GM19452 (cell line): ENCODE measurements around the gene WDR1.

Experiments
- ATAC-seq: cut with Tn5 transposase; IDR thresholded peaks from one replicate; pipeline ENCODE4 v1.9.1; 2021; ENCODE audit not compliant: unreplicated experiment

The WDR1 gene

DNA sequence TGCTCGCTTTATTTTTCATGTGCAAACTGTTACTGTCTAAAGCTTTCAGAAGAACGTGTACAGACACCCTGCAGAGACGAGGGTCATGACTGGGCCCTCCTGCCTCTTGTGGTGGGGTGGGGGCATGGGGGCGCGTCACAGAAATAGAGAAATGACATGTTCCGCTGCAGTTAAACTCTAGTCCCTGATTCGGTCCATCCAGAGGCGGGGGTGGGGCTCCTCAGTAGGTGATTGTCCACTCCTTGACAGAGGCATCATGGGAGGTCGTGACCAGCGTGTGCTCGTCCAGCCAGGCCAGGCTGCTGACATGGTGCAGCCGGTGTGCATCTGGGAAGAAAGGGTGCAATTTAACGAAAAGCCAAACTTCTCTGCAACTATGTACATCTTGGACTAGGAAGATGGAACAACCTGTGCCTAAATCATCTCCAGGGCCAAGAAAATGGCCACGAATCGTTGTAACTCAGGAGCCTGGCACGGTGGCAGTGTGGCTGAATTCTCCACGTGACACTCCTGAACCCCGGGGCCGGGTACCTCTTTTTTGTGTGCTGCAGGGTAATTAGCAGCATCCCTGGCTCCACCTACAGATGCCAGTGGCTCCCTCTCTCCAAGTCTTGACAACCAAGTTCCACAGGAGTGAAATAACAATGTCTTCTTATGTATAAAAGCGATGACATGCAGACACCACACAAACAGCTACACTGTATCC is 41.3 kb downstream of the WDR1 start:
- no peak for ATAC-seq

DNA sequence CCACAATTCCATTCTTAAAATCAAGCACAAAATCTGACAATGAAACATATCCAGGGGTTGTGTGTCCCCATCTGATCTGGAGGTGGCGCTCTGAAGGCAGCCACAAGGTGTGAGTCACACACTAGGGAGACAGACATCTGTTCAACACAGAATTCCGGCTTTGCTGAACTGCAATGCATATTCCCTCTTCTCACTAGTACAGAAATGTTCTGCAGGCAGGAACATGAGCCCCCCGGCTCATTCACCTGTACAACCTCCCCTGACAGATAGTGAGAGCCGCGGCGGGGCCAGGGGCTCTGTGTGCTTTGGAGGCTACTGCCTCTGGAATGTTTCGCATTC is 41.9 kb downstream of the WDR1 start:
- no peak for ATAC-seq

DNA sequence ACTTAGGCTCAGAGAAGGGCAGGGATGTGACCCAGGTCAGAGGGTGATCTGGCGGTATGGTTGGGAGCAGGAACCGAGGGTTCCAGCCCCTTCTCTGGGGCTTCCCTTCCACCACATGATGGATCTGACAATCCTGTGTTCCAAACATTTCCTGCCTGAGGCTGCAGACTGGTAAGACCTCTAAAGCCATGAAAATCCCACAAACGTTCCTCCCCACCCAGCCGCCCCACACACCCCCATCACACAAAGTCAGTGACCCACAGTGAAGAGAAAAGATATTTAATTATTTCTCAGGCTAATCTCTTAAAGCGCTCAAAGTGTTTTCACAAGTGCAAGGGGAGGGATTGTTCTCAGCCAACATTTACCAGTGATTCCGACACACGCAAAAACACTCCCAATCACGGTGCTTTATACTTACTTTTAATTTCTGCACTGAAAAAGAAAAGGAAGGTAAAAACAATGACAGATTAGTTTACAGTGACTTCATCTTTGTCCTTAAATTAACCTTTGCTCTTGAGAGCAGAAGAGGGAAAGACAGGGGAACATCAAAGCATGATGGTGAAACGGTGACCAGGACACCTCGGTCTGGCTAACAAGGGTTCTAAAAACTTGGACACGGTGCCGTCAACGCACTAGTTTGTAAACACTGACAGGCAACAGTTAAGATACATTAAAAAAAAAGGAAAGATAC is 42.4 kb downstream of the WDR1 start:
- ATAC-seq: no peak

DNA sequence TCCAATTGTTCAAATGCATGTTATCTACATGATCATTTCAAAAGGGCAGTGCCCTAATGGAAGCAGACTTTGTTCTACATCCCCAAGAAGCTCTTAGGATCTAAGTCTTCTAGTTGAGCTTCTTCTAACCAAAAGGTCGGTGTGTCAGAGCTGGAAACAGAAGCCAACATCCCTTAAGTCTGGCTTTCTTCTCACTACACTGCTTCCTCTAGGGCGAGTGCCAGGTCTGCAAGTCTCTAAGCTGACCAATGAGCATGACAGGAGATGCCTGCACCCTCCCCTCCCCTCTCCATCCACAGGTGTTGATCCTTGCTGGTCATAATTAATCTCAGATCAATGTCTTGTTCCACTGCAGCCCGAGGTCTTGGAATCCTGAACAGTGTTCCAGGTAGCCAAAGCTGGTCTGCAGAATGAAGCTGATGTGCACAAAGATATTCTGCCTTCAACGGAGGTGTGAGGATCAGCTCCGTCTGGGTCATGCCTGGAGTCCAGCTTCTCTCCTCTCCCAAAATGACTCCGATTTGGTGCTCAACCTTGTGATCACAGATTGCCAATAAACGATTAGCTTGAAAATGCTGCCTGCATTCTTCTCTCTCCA is 44.1 kb downstream of the WDR1 start:
- no peak for ATAC-seq

DNA sequence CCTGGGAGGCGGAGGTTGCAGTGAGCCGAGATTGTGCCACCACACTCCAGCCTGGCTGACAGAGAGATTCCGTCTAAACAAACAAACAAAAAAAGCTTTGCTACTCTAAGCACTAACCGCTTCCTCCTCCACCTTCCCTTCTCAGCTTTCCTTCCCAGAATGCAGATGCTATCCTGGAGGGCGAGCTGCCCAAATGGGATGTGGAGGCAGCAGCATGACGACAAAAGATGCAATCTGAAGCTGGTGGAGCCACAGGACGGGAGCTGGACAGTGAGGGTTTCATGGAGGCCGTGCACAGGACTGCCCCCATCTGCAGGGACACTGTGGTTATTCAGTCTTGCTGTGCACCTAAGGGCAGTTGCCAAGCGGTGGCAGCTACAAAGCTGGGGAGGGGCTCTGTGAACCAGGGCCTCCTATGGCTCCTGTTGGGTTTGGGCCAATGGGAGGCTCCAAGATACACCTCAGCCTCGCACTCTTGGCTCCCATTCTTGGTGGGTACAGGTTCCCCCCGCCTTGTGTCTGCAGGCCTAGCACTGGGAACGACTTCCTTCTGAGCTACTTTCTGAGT is 47.4 kb downstream of the WDR1 start:
- ATAC-seq: no peak

DNA sequence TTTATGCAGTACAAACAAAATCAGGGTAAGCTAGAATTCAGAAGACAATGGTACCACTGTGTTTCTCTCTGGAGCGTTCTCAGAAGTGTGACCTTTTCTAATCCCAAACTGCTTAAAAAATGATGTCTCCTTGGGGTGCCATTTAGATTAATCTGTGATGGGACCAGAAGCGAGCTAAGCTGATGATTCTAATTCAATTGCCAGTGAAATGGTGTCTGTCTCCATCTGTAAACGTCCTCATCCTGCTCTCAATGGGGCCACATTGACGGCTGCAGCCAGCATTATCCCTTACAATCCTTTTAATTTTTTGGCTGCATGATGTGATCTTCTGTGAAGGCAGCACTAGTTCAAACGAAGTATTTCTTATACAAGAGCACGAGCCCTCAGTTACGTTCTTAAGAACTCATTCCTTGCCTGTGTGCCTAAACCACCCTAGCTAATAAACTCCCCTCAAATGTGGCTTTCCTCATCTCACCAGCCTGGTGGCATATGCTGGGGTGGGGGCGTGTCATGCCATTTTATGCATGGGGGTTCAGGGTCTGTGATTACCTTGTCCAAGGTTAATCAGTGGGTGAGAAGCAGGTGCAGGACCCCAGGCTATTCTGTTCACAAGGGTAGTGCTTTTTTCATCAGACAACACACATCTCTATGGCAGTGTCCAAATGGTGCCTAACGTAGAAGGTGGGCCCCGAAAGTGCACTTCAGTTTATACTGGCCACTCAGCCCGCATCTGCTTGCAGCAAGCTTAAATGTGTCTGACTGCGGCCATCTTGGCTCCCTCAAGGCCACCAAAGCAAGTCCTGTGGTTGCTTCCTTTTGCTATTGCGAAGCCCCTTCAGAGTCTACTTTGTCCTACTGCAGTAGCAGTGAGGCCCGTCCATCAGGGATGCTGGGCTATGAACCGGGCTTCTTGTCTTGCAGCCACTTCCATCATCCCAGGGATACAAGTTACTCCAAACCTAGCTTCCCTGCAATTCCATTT is 49.6 kb downstream of the WDR1 start:
- no peak for ATAC-seq

DNA sequence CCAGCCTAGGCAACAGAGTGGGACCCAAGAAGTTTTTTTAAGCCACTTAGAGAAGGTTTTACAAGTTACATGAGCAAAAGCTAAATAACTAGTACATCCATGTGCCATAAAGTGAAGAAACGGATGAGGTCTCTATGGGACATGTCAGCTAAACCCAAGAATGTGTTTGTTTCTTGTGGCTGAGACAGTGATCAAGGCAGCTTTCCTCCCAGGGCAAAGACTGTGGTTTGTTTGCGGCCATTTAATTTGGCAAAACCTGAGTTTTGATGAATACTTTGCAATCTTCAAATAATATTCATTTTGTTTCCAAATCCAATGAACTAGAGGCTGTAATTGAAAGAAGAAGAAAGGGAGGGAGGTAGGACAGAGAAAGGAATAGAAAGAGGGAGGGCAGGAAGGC is 50.4 kb downstream of the WDR1 start:
- no peak for ATAC-seq

DNA sequence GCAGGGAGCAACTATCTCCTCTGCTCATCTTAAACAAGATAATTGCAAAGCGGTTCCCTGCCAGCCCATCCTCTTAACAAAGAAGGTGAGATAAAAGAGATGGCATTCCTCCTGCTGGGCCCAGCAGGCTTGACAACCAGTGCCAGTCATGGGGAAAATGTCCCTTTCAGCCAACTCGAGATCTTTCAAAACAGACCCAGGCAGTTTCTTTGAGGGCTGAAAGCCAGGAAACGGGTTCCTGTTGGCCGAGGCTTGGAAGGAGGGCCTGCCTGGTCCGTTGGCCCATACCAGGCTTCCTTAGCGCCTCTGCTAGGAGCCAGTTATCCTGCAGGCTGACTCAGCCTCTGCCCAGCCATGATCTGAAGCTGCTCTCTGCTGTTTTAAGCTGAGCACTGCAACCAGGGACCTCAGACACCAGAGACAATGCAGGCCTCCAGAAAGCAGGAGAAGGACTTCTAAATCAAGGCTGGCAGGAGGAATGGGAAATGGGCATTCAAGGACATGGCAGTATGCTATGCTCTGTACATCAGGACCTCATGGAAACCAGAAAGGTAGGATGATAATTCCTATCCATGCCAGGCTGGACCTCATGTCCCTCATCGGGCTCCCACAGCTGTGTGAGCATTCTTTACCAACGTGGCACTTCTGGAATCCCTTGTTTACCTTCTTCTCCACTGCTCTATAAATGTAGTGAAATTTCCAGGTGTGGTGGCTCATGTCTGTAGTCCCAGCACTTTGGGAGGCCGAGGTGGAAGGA is 52.9 kb downstream of the WDR1 start:
- no peak for ATAC-seq

DNA sequence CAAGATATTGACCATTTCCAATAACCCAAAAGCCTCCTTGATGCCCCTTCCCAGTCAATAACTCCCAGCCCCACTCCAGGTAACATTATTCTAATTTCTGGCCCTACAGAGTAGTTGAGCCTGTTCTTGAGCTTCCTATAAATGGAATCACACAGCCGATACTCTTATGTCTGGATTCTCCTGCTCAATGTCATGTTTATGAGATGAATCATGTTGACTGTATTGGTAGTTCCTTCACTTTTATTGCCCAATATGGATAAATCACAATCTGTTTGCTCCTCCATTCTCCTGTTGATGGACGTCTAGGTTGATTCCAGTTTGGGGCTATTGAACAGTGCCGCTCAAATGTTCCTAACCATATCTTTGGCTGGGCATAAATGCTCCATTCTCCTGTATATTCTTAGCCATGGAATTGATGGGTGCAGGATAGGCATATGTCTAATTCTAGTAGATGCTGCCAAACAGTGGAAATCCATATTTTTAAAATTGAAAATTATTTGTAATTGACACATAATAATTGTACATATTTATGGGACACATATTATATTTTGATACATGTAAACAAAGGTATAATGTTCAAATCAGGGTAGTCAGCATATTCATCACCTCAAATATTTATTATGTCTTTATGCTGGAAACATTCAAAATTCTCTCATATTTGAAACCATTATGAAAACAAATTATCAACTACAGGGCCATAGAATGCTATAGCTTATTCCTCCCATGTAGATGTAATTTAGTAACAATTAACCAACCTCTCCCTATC is 54.8 kb downstream of the WDR1 start:
- ATAC-seq: no peak

DNA sequence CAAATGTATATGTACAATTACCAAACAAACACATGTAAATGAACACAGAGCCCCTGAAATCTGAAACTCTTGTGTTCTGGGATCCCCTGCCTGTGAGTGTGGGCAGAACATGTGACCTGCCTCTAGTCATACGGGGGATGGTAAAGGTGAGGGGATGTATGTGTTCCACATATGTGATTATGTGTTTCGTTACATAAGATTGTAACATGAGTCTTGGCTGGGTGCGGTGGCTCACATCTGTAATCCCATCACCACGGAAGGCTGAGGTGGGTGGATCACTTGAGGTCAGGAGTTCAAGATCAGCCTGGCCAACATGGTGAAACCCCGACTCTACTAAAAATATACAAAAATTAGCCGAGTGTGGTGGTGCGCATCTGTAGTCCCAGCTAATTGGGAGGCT is 58.2 kb downstream of the WDR1 start:
- no peak for ATAC-seq

DNA sequence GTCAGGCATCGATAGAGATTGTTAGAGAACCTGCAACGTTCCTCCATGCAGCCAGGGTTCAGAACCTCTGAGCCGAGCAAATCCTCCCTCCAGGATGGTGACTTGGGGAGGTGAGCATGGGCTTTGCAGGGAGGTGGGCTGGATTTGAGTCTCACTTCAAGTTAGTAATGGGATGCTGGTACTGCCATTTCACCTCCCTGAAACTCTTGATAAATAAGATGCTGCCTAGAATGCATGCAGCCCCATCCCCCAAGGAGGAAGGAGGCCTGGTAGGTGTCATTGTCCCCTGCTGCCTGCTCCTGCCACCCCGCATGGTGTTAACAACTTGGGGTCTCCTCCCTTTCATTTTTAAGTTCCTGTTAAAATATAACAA is 59.6 kb downstream of the WDR1 start:
- ATAC-seq: no peak

DNA sequence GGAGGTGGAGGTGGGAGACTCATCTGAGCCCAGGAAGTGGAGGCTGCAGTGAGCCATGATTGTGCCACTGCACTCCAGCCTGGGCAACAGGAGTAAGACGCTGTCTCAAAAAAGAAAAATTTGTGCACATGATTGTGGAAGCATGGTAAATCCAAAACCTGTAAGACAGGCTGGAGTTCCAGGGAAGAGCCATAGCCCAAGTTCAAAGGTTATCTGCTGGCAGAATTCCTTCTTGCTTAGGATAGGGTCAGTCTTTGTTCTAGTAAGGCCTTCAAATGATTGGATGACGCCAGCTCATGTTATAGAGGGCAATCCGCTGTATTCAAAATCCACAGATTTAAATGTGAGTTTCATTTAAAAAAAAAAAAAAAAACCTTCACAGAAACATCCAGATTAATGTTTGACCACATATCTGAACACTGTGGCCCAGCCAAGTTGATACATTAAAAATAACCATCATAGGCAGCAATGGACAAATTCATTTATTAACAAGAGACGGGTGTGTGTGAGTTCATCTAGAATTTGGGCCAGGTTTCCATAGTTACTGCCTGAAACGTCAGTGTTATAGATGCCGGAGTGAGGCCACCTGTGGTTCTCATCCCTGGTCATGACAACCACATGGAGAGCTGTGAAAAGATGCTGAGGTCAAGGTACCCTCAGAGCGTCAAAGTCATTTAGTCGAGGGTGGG is 60.1 kb downstream of the WDR1 start:
- ATAC-seq: no peak

DNA sequence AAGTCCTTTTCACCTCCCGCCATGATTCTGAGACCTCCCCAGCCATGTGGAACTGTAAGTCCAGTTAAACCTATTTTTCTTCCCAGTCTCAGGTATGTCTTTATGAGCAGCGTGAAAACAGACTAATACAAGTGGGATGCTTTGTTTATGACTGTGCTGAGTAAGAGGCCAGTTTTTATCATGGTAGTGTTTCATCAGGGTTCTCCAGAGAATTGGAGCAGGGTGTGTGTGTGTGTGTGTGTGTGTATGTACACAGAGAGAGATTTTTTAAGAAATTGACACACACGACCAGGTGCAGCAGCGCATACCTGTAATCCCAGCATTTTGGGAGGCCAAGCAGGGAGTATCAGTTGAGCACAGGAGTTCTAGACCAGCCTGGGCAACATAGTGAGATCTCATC is 60.7 kb downstream of the WDR1 start:
- ATAC-seq: no peak

DNA sequence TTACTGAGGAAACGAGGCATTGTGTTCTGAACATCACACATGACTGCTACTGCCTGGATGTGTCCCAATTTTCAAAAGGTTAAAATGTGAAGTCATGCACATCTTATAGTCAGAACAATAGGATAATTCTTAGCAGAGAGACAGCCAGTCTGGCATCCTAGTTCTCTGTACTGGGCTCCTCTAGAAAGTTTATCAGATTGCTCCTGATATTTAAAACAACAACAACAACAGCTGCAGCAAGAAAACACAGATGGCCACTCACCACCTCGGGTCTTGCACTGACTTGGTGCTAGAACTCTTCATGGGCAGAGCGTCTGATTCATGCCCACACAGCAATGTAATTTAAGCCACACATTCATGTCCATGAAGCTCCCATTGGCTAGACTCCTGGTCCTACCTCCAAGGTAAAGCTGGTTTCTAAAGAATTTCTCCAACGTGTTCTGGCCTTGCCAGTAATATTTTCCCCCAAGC is 62.0 kb downstream of the WDR1 start:
- no peak for ATAC-seq

DNA sequence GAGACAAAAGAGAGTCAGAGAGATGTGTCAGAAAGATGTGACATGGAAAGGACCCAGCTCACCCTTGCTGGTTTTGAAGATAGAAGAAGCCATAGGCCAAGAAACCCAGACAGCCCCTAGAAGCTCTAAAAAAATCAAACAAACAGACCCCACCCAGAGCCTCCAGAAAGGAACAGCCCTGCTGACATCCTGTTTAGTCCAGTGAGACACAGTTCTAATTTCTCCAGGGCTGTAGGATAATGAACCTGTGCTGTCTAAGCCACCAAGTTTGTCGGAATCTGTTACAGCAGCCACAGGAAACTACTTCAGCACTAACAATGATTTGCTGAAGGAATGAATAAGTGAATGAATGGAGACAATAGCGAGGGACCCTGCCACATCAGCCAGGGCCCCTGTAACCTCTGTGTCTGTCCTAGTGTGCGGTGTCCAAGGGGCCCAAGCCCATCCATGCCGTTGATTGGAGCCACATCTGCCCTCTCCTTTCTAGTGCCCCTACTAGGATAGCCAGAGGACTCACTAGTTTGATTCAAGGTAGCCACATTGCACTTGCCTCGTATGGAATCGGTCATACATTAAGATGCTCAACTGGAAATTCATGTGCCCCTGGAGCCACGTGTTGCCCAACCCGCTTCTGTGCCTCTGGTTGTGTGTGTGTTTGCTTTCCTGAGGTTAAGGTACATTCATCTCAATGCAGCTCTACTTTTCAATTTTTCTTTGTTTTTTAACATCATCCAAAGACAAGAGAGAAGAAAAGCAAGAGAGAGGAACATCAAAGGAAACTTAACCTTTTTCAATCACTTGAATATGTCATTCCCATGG is 62.8 kb downstream of the WDR1 start:
- no peak for ATAC-seq

DNA sequence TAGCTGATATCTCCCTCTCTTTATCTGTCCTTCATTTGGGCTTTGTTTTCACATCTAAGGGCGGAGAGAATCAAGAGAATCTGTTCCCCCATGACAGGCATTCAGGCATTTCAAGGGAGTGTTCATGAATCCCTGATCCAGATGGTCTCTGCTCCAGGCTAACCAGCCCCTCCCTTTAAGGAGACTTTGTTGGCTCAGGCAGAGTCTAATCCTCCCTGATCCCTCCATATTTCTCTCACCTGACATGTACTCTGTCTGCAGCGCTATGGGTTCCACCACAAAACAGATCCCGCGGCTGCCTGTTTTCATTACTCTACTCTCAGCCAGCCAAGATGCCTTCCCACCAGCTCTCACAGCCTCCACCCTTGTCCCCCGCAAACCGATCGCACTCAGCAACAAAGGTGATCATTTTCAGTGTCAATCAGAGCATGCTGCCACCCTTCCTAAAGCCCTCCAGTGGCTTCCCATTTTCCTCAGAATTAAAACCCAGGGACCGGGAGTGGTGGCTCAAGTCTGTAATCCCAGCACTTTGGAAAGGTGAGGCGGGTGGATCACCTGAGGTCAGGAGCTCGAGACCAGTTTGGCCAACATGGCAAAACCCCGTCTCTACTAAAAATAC is 65.0 kb downstream of the WDR1 start:
- ATAC-seq: no peak

DNA sequence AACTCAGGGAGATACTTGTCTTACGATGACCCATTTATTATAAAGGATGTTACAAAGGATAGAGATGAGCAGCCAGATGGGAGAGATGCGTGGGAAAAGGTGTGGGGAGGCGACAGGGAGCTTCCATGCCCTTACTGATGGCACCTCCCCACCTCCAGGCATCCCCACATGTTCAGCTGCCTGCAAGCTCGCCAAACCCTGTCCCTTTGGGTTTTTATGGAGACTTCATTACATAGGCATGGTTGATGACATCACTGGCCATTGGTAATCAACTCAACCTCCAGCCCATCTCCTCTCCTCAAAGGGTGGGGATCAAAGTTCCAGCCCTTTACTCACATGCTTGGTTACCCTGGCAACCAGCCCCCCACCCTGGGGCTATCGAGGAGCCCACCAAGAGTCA is 65.9 kb downstream of the WDR1 start:
- no peak for ATAC-seq

DNA sequence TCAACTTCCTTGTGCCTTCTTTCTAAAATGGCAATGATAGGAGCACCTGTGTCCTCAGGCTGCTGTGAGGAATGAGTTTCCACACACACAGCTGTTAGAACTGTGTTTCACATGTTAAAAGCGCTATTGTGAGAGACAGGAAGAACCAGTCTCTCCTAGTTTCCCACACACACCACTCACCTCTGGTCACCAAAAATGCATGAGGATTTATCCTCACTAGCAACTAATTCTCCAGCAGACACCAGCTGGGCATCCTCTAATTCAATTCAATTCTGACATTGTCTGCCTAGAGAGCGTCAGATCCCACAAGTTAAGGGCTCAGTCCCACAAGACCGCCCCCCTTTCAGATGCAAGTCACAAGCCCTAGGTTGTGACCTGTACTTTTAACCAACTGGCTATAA is 66.3 kb downstream of the WDR1 start:
- ATAC-seq: no peak
